Stimulated activated CD4-positive, alpha-beta T cell treated with anti-CD3 and anti-CD28 coated beads, Interleukin-15, amount 100 ng/mL, for 1 hour (primary cell): ENCODE measurements around the gene MLYCD.

Experiments
- DNase-seq, 2 donors: peaks; one replicate each; pipeline ENCODE4 v3.0.0-alpha.2; 2020; ENCODE audit warnings: low read depth in 1 of 2, low spot score in 1 of 2

The MLYCD gene

GRCh38 chr16:83954577-83955016 is 55.7 kb downstream of the MLYCD start:
- DNase-seq: no peak

GRCh38 chr16:83955218-83956130 is 56.6 kb downstream of the MLYCD start:
- DNase-seq: no peak

- DNase-seq: peak; percentile 32 to 68
Measured at GRCh38 chr16:83956336-83957289, 57.7 kb downstream of the MLYCD start.

- DNase-seq: no peak
Measured at GRCh38 chr16:83957296-83957855, 58.5 kb downstream of the MLYCD start.

- DNase-seq: no peak
Measured at GRCh38 chr16:83958137-83958845, 59.4 kb downstream of the MLYCD start.

GRCh38 chr16:83958846-83959565 is 60.1 kb downstream of the MLYCD start:
- no peak for DNase-seq

- DNase-seq: no peak
Measured at GRCh38 chr16:83959656-83960434, 60.9 kb downstream of the MLYCD start.

- DNase-seq: no peak
Measured at GRCh38 chr16:83960521-83961249, 61.8 kb downstream of the MLYCD start.

GRCh38 chr16:83961591-83961990 is 62.7 kb downstream of the MLYCD start:
- no peak for DNase-seq

GRCh38 chr16:83963277-83964119 is 64.6 kb downstream of the MLYCD start:
- no peak for DNase-seq

GRCh38 chr16:83964684-83965443 is 65.9 kb downstream of the MLYCD start:
- no peak for DNase-seq

GRCh38 chr16:83965444-83966152 is 66.7 kb downstream of the MLYCD start:
- no peak for DNase-seq

GRCh38 chr16:83966153-83966696 is 67.3 kb downstream of the MLYCD start:
- DNase-seq: no peak

- no peak for DNase-seq
Measured at GRCh38 chr16:83967091-83967490, 68.2 kb downstream of the MLYCD start.

GRCh38 chr16:83967838-83968305 is 69.0 kb downstream of the MLYCD start, which contains the start of gene NECAB2:
Gene NECAB2, plus strand, starts transcription at chr16:83968244. Its CDS starts 405 bp downstream, at chr16:83968649.
- DNase-seq: no peak

- no peak for DNase-seq
Measured at GRCh38 chr16:83968306-83968851, 69.5 kb downstream of the MLYCD start.
